Heart left ventricle (tissue), 16 donors: ENCODE data around the gene ANXA8L1. TPM values are rescaled to one million over a fixed set of nuclear protein-coding genes. Genes with fewer than 3 reads are reported as not detected.
"Not testable (repeated sequence)": the region's sequence is repeated elsewhere in the genome, so short reads cannot be mapped to it uniquely, and the experiment has no call there.

Experiments used
- ATAC-seq, 4 donors: fragments of 200-7000 bp; cut with Tn5 transposase; one replicate each; pipeline ENCODE4 v1.9.1; 2020 to 2022; ENCODE audit warnings: moderate library complexity in 4 of 4, mild to moderate bottlenecking in 3 of 4, moderate number of reproducible peaks in 1 of 4
- DNase-seq, 5 donors: peaks; one replicate each; pipeline ENCODE4 v3.0.0-alpha.2; 2020
- H3K27ac ChIP-seq, 12 donors: fragments of 200-600 bp; sonication (generic) in 4 of 12; one replicate each; pipeline versions ENCODE4 v1.5.0 to v1.8.0; 2016 to 2022; ENCODE audit warnings: mild to moderate bottlenecking in 2 of 12
- H3K27me3 ChIP-seq, 9 donors: fragments of 200-600 bp; sonication (generic) in 2 of 9; one replicate each; pipeline versions ENCODE4 v1.5.1 to v1.8.0; 2016 to 2022; ENCODE audit warnings: mild to moderate bottlenecking in 3 of 9
- H3K36me3 ChIP-seq, 9 donors: fragments of 200-600 bp; sonication (generic) in 2 of 9; one replicate each; pipeline versions ENCODE4 v1.5.0 to v1.8.0; 2018 to 2022; ENCODE audit warnings: mild to moderate bottlenecking in 2 of 9
- H3K4me1 ChIP-seq, 12 donors: fragments of 200-600 bp; sonication (generic) in 4 of 12; one replicate each; pipeline versions ENCODE4 v1.5.0 to v1.8.0; 2016 to 2022; ENCODE audit warnings: mild to moderate bottlenecking in 3 of 12
- H3K4me3 ChIP-seq, 12 donors: fragments of 200-600 bp; sonication (generic) in 4 of 12; one replicate each; pipeline versions ENCODE4 v1.5.0 to v1.8.0; 2017 to 2022; ENCODE audit warnings: mild to moderate bottlenecking in 9 of 12, moderate library complexity in 4 of 12
- H3K9me3 ChIP-seq, 12 donors: fragments of 200-600 bp; sonication (generic) in 4 of 12; one replicate each; pipeline versions ENCODE4 v1.5.0 to v1.8.0; 2016 to 2022; ENCODE audit warnings: mild to moderate bottlenecking in 1 of 12
- WGBS, 4 donors: extraction: QIAGEN DNeasy Blood & Tissue Kit in 2 of 4; methylation state at CpG; one replicate each; pipeline versions ENCODE4 v1.1.5 to v1.1.7; 2013 to 2018; 5-methylcytosine and 5-hydroxymethylcytosine counted together
- intact Hi-C, 10 donors: fragments of 100-400 bp; cut with DNase I; formaldehyde crosslinking; loops; one replicate each; pipeline versions ENCODE4 v1.11.1 to v1.14.2; 2022
- polyA plus RNA-seq, 2 donors: library from polyadenylated mRNA; stranded (reverse); fragments of 200-250 nt; gene quantifications; one replicate each; pipeline ENCODE4 v1.2.3, GENCODE V29; 2013
- total RNA-seq, 9 donors: library from RNA; depleted of rRNA in 2 of 9; stranded (reverse); fragments of >200 nt in 2 of 9; fragmentation: NEBNext Ultra II Directional in 3 of 9; extraction: Animal tissue kit (Norgen Biotek cat#: 25700) in 3 of 9; gene quantifications; one replicate each; pipeline versions ENCODE4 v1.1.0 to v1.2.4, GENCODE V29; 2016 to 2023
- donor health status: ischemic (EF 13 %, LVEDD 7.1; RV severe dilation, severe dysfunction).
- donor health status: healthy with polysubstance abuse.
- donor health status: DM: no; HTN: yes; CAD: no.
- donor health status: DM: no; HTN: no; CAD: no.
- donor health status: ischemic (EF 25% LVEDD 6.9; RV normal size, moderate dysfunction).
- donor health status: ischemic (EF 25% LVEDD 5.7; RV mildly dilated, moderate dysfunction).
- donor health status: healthy.
- donor health status: DM: yes; HTN: yes; CAD: no.
- donor health status: ischemic (EF 35%, LVEDD 5.7; RV mildly dilated, moderate dysfunction).
- donor health status: nonischemic (EF 11% LVEDD 7.7; RV severe dilation, severe dysfunction).
- donor health status: DM: yes; HTN: yes; CAD: no.
- donor health status: PGD.
- donor health status: ischemic (EF 29% LVEDD 5.4; RV normal size, mild dysfunction).
- donor health status: nonischemic (EF 23%, LVEDD 6.1; RV moderate dilation, normal function).

The ANXA8L1 gene
- total and polyA plus RNA-seq, 11 donors: 0.08 to 43.5 (median 1.6) TPM; not detected in 8

- intact Hi-C loops, H3K4me1 ChIP-seq, H3K27ac ChIP-seq, H3K27me3 ChIP-seq, H3K4me3 ChIP-seq, H3K9me3 ChIP-seq, H3K36me3 ChIP-seq: not testable (repeated sequence)
- ATAC-seq (peak in 3 of 4 donors; percentile 25 to 61 (median 48)), DNase-seq (peak in 4 of 5 donors; percentile 12 to 30 (median 20))
- no CpG with 5 or more reads among the region's 4 CpGs for WGBS, 4 donors
Measured at GRCh38 chr10:46440942-46441341, 65.4 kb downstream of the ANXA8L1 start.

Other genes starting within 250 kb of the ANXA8L1 start
- gene ANTXRL, start 88.8 kb upstream of the ANXA8L1 start, total RNA-seq: under 1 TPM in 2 of 9 donors, not detected in 7; 0.42 to 0.90 TPM
- under 1 TPM in 1 of 2 donors, not detected in 1; 0.99 TPM for gene ANTXRL, start 88.8 kb upstream of the ANXA8L1 start, polyA plus RNA-seq
- gene NPY4R, start 90.2 kb downstream of the ANXA8L1 start, total RNA-seq: not detected
- not detected for gene NPY4R, start 90.2 kb downstream of the ANXA8L1 start, polyA plus RNA-seq
- gene GPRIN2, start 180.9 kb downstream of the ANXA8L1 start, total RNA-seq: under 1 TPM in 1 of 9 donors, not detected in 8; 0.50 TPM
- gene GPRIN2, start 180.9 kb downstream of the ANXA8L1 start, polyA plus RNA-seq: not detected
- gene SYT15, start 203.4 kb downstream of the ANXA8L1 start, total RNA-seq: 1 to 10 TPM; 1.0 to 5.2 (median 2.9) TPM
- gene SYT15, start 203.4 kb downstream of the ANXA8L1 start, polyA plus RNA-seq: 1 to 10 TPM; 1.2 to 1.3 TPM